Testis (tissue), 3 donors: ENCODE data around the gene SKIC2. TPM values are rescaled to one million over a fixed set of nuclear protein-coding genes. Genes with fewer than 3 reads are reported as not detected.
"Not testable (repeated sequence)": the region's sequence is repeated elsewhere in the genome, so short reads cannot be mapped to it uniquely, and the experiment has no call there.

Experiments
- DNase-seq: peaks from one replicate; pipeline ENCODE4 v3.0.0-alpha.2; 2019
- H3K27ac ChIP-seq, 2 donors: fragments of 200-600 bp; sonication (generic); one replicate each; pipeline ENCODE4 v1.5.1; 2019
- H3K27me3 ChIP-seq: fragments of 200-600 bp; sonication (generic); one replicate; pipeline ENCODE4 v1.5.1; 2019
- H3K36me3 ChIP-seq: fragments of 200-600 bp; sonication (generic); one replicate; pipeline ENCODE4 v1.5.1; 2017; ENCODE audit warnings: low read depth; ENCODE audit errors: missing control alignments
- H3K4me1 ChIP-seq: fragments of 200-600 bp; sonication (generic); one replicate; pipeline ENCODE4 v1.5.1; 2019
- H3K4me3 ChIP-seq, 2 donors: fragments of 200-600 bp; sonication (generic); one replicate each; pipeline ENCODE4 v1.5.1; 2017 to 2019
- H3K9me3 ChIP-seq: fragments of 200-600 bp; sonication (generic); one replicate; pipeline ENCODE4 v1.5.1; 2017
- WGBS, 2 donors: methylation state at CpG; one replicate each; pipeline ENCODE4 v1.1.5; 2018; 5-methylcytosine and 5-hydroxymethylcytosine counted together
- intact Hi-C: fragments of 100-400 bp; cut with DNase I; formaldehyde crosslinking; loops from one replicate; pipeline ENCODE4 v1.15.1; 2023; ENCODE audit warnings: low total_unique reads
- microRNA counts, 2 donors: library from miRNA; unstranded; fragments of <30 nt; microRNA quantifications; one replicate each; lab custom pipeline; 2016
- microRNA-seq, 2 donors: library from miRNA; unstranded; fragments of <30 nt; microRNA quantifications; one replicate each; pipeline ENCODE4, GENCODE V29; 2016; ENCODE audit warnings: borderline number of aligned reads in 2 of 2, borderline replicate concordance in 1 of 2
- polyA plus RNA-seq: library from polyadenylated mRNA; stranded (reverse); fragments of 350-450 nt; fragmentation: Illumina TruSeq; extraction: RNeasy Lipid Tissue Mini Kit (QIAGEN cat#74804); gene quantifications from one replicate; pipeline ENCODE4 v1.2.3, GENCODE V29; 2014; ENCODE audit warnings: low read depth, low replicate concordance; ENCODE audit not compliant: insufficient read depth
- small RNA-seq, 2 donors: library from RNA; depleted of rRNA; stranded (forward); fragments of <200 nt; gene quantifications; one replicate each; pipeline ENCODE3, GENCODE V24; 2016
- total RNA-seq, 2 donors: library from RNA; depleted of rRNA; stranded (reverse); fragments of >200 nt; gene quantifications; one replicate each; pipeline ENCODE4 v1.2.3, GENCODE V29; 2016

SKIC2 gene
- total and polyA plus RNA-seq, 3 donors from 2014 or later = 39.6 to 73.0 (median 59.2) TPM

DNA sequence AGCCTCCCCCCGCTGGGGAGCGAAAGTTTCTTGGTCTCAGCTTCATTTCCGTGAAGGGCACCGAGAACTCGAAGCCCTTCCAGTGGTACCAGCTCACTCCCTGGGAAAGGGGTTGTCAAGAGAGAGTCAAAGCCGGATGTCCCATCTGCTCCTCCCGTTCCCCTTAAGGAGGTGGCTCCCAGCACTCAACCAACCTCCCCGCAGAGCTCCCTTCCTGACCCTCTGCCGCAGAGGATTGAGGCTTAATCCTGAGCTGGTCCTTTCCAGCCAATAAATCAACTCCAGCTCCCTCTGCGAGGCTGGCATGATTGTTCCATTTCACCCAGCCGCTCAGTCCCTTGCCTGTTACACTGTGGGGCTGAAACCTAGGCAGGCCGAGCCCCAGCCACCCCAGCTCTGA, 49.6 kb downstream of the SKIC2 start:
- H3K4me1 ChIP-seq, intact Hi-C loops, H3K9me3 ChIP-seq, DNase-seq, H3K4me3 ChIP-seq, H3K27ac ChIP-seq, H3K36me3 ChIP-seq, H3K27me3 ChIP-seq: not testable (repeated sequence)
- 78% methylated on average over 9 of the region's 12 CpGs; no CpG with 5 or more reads in 1 of the 2 donors for WGBS, 2 donors

DNA sequence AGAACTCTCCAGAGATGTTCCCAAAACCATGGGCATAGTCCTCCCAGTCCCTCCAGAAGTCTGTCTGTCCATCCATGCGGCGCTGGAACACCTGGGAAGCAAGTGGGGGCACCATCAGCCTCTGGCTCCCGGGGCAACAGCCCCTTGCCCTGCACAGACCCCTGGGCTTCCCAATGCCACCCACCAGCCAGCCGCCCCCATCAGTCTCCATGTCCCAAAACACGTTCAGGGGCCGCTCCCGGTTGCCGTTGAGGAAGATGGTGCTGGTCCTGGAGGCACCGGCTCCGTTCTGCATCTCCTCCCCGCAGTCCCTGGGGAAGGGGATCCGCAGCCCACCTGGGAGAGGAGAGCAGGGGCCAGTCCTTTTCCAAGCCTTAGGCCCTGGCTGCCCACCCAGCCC, 50.6 kb downstream of the SKIC2 start:
- DNase-seq, H3K9me3 ChIP-seq, H3K36me3 ChIP-seq, H3K27ac ChIP-seq, H3K27me3 ChIP-seq, H3K4me3 ChIP-seq, intact Hi-C loops, H3K4me1 ChIP-seq: not testable (repeated sequence)
- 82% methylated on average over 10 of the region's 12 CpGs; no CpG with 5 or more reads in 1 of the 2 donors for WGBS, 2 donors

DNA sequence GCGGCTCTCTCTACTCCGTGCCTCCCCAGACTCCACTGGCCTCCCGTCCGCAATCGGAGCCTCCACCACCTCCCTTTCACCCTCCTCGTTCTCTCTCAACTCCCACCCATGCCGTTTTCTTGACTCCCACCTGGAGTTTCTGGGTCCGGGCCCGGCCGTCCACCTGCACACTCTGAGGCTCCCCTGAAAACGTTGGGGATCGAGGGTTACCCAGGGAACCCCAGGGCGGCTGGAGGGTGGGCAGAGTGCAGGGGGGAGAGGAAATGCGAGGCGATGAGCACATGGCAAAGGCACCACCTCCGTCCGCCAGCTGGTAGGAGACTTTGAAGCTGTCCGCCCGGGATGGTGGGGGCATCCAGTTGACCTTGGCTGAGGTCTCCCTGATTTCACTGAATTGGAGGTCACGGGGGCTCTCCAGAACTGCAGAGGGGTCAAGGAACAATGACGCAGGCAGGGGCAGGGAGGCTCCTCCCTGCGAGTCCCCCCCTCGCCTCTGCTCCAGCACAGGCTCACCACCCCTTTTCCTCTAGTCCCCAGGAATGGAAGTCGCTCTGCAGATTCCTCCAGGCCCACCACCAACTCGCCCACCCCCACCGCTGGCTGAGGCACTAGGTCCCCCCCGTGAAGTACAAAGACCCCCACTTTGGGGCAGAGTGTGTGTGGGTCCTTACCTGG, 52.0 kb downstream of the SKIC2 start:
- H3K36me3 ChIP-seq, intact Hi-C loops, H3K4me3 ChIP-seq, H3K4me1 ChIP-seq, H3K9me3 ChIP-seq, H3K27me3 ChIP-seq, H3K27ac ChIP-seq, DNase-seq: not testable (repeated sequence)
- 60% methylated on average over 17 of the region's 27 CpGs; no CpG with 5 or more reads in 1 of the 2 donors for whole genome bisulfite sequencing, 2 donors

DNA sequence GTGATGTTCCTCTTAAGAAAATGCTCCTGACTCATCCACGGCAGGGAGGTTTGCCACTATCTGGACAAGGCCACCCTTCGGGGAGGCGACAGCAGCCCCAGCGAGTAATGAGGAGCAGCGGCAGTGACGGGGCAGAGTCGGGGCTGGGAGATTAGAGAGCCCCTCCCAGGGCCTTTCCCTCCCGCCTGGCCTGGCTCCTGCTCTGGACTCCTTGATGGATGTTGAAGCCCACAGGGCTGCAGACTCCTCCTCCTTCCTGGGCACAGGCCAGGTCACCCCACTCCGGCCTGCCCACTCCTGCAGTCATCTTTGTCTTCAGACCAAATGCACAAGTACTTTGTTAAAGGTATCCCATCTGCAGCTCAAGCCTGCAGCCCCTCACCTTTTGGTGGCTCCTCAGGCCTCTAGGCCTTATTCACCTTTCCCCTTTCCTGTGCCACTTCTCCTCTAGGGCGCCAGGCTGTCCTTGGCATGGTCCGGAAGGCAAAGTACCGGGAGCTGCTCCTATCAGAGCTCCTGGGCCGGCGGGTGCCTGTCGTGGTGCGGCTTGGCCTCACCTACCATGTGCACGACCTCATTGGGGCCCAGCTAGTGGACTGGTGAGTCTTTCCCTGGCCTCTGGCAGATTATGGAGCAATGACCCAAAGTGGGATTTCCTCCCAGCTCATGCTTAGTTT, 54.1 kb downstream of the SKIC2 start:
- H3K27ac ChIP-seq, H3K4me1 ChIP-seq, H3K27me3 ChIP-seq, H3K4me3 ChIP-seq, H3K9me3 ChIP-seq, DNase-seq, H3K36me3 ChIP-seq, intact Hi-C loops: not testable (repeated sequence)
- WGBS, 2 donors = 77 to 81% methylated on average over 2 to 16 of the region's 17 CpGs

DNA sequence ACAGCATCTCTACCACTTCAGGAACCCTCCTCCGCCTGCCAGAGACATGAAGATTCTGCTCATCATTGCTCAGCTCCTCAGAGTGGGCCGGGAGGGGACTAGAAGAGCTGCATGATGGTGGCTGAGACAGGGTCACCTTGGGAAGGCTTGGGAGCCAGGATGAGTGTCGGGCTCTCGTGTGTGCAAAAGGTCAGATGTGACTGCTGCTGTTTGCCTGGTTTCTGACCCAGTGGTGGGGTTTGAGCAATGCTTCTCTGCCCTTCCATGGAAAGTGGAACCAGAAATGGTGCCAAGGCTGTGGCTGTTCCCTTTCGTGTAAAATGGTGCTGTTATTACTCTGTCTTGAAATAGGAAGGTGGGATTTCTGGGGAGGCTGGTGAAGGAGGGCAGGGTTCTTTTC, 54.8 kb downstream of the SKIC2 start:
- H3K36me3 ChIP-seq, DNase-seq, H3K4me3 ChIP-seq, H3K9me3 ChIP-seq, intact Hi-C loops, H3K4me1 ChIP-seq, H3K27ac ChIP-seq, H3K27me3 ChIP-seq: not testable (repeated sequence)
- no CpG with 5 or more reads among the region's 5 CpGs for WGBS, 2 donors

DNA sequence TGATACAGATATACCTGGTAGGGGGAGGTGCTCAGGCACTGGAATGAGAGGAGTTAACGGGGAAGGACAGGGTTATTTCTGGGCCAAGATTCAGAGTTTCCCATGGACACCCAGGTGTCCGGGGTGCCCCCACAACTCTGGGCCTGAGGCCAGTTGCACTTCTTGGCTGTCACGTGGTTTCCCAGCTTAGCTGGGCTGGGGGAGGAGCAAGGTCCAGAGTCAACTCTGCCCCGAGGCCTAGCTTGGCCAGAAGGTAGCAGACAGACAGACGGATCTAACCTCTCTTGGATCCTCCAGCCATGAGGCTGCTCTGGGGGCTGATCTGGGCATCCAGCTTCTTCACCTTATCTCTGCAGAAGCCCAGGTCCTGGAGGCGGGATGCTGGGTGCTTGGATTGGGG, 55.6 kb downstream of the SKIC2 start, which contains the start of gene C4B:
Gene C4B, plus strand, starts transcription at position 249 of the 400 bp plus-strand sequence. Its CDS starts 51 bp downstream, at position 300.
- WGBS, 2 donors = no CpG with 5 or more reads among the region's 6 CpGs
- H3K4me3 ChIP-seq, DNase-seq, H3K27ac ChIP-seq, H3K27me3 ChIP-seq, H3K4me1 ChIP-seq, H3K9me3 ChIP-seq, H3K36me3 ChIP-seq, intact Hi-C loops: not testable (repeated sequence)

MicroRNAs within 50 kb of the gene (microRNA counts, 767-probe panel; counts per million panel counts)
- 0 to 152 counts per million in 2 donors for microRNA hsa-miR-1236 (lab: Ali Mortazavi, UCI)

Small RNA genes within 50 kb of the gene (microRNA-seq; reads per million reads assigned to microRNA genes)
- 0 to 2.8 reads per million in 2 donors for gene MIR1236

Small RNA genes within 50 kb of the gene (small RNA-seq; reads per million reads assigned to genes)
- 0 reads per million in 2 donors for gene AL645922.1

Other genes starting within 250 kb of the SKIC2 start
Only the 30 nearest of the 35 such genes appear.
- 10 to 100 TPM; 19.6 to 38.0 TPM for gene DDAH2, start 229.9 kb upstream of the SKIC2 start, total RNA-seq
- 50.8 TPM for gene DDAH2, start 229.9 kb upstream of the SKIC2 start, polyA plus RNA-seq
- gene CLIC1, start 222.6 kb upstream of the SKIC2 start, total RNA-seq = 10 to 100 TPM; 35.4 to 93.5 TPM
- 130 TPM for gene CLIC1, start 222.6 kb upstream of the SKIC2 start, polyA plus RNA-seq
- 100 to 1,000 TPM in 1 of 2 donors, 10 to 100 TPM in 1; 77.6 to 135 TPM for gene MSH5, start 219.2 kb upstream of the SKIC2 start, total RNA-seq
- 36.2 TPM for gene MSH5, start 219.2 kb upstream of the SKIC2 start, polyA plus RNA-seq
- 10 to 100 TPM; 10.4 to 11.6 TPM for gene SAPCD1, start 196.5 kb upstream of the SKIC2 start, total RNA-seq
- gene SAPCD1, start 196.5 kb upstream of the SKIC2 start, polyA plus RNA-seq = 5.9 TPM
- gene VWA7, start 181.8 kb upstream of the SKIC2 start, total RNA-seq = 1 to 10 TPM; 3.1 to 6.3 TPM
- gene VWA7, start 181.8 kb upstream of the SKIC2 start, polyA plus RNA-seq = 2.7 TPM
- 100 to 1,000 TPM in 1 of 2 donors, 10 to 100 TPM in 1; 94.8 to 131 TPM for gene VARS1, start 163.4 kb upstream of the SKIC2 start, total RNA-seq
- 156 TPM for gene VARS1, start 163.4 kb upstream of the SKIC2 start, polyA plus RNA-seq
- 10 to 100 TPM; 43.3 to 49.6 TPM for gene LSM2, start 152.2 kb upstream of the SKIC2 start, total RNA-seq
- 55.5 TPM for gene LSM2, start 152.2 kb upstream of the SKIC2 start, polyA plus RNA-seq
- 10 to 100 TPM; 30.3 to 87.9 TPM for gene HSPA1L, start 143.9 kb upstream of the SKIC2 start, total RNA-seq
- gene HSPA1L, start 143.9 kb upstream of the SKIC2 start, polyA plus RNA-seq = 103 TPM
- gene HSPA1A, start 143.6 kb upstream of the SKIC2 start, total RNA-seq = 100 to 1,000 TPM; 113 to 151 TPM
- gene HSPA1A, start 143.6 kb upstream of the SKIC2 start, polyA plus RNA-seq = 90.4 TPM
- 100 to 1,000 TPM; 167 to 204 TPM for gene HSPA1B, start 131.4 kb upstream of the SKIC2 start, total RNA-seq
- gene HSPA1B, start 131.4 kb upstream of the SKIC2 start, polyA plus RNA-seq = 127 TPM
- gene NEU1, start 96.4 kb upstream of the SKIC2 start, total RNA-seq = 10 to 100 TPM; 31.7 to 65.9 TPM
- gene NEU1, start 96.4 kb upstream of the SKIC2 start, polyA plus RNA-seq = 27.4 TPM
- gene SLC44A4, start 80.2 kb upstream of the SKIC2 start, total RNA-seq = 1 to 10 TPM in 1 of 2 donors, under 1 TPM in 1; 0.87 to 1.2 TPM
- 6.3 TPM for gene SLC44A4, start 80.2 kb upstream of the SKIC2 start, polyA plus RNA-seq
- gene EHMT2, start 61.5 kb upstream of the SKIC2 start, total RNA-seq = 100 to 1,000 TPM; 102 to 106 TPM
- gene EHMT2, start 61.5 kb upstream of the SKIC2 start, polyA plus RNA-seq = 82.2 TPM
- gene ZBTB12, start 57.1 kb upstream of the SKIC2 start, total RNA-seq = 1 to 10 TPM; 5.3 to 5.6 TPM
- gene ZBTB12, start 57.1 kb upstream of the SKIC2 start, polyA plus RNA-seq = 6.3 TPM
- 1 to 10 TPM; 5.1 to 6.3 TPM for gene C2, start 31.5 kb upstream of the SKIC2 start, total RNA-seq
- 24.8 TPM for gene C2, start 31.5 kb upstream of the SKIC2 start, polyA plus RNA-seq
- gene CFB, start 13.1 kb upstream of the SKIC2 start, total RNA-seq = 1 to 10 TPM; 4.8 to 5.8 TPM
- gene CFB, start 13.1 kb upstream of the SKIC2 start, polyA plus RNA-seq = 38.6 TPM
- 100 to 1,000 TPM; 181 to 219 TPM for gene NELFE, start 204 bp upstream of the SKIC2 start, total RNA-seq
- 292 TPM for gene NELFE, start 204 bp upstream of the SKIC2 start, polyA plus RNA-seq
- gene DXO, start 13.0 kb downstream of the SKIC2 start, total RNA-seq = 10 to 100 TPM; 43.7 to 59.1 TPM
- 96.6 TPM for gene DXO, start 13.0 kb downstream of the SKIC2 start, polyA plus RNA-seq
- 100 to 1,000 TPM in 1 of 2 donors, 10 to 100 TPM in 1; 24.6 to 123 TPM for gene C4A, start 22.9 kb downstream of the SKIC2 start, total RNA-seq
- gene C4A, start 22.9 kb downstream of the SKIC2 start, polyA plus RNA-seq = 114 TPM
- gene C4B, start 55.6 kb downstream of the SKIC2 start, total RNA-seq = 10 to 100 TPM; 21.3 to 96.7 TPM
- 125 TPM for gene C4B, start 55.6 kb downstream of the SKIC2 start, polyA plus RNA-seq
- gene CYP21A2, start 79.2 kb downstream of the SKIC2 start, total RNA-seq = 1 to 10 TPM in 1 of 2 donors, under 1 TPM in 1; 0.81 to 1.7 TPM
- gene CYP21A2, start 79.2 kb downstream of the SKIC2 start, polyA plus RNA-seq = 0.96 TPM
- gene TNXB, start 150.2 kb downstream of the SKIC2 start, total RNA-seq = 10 to 100 TPM; 42.4 to 44.0 TPM
- 78.2 TPM for gene TNXB, start 150.2 kb downstream of the SKIC2 start, polyA plus RNA-seq
- 100 to 1,000 TPM; 120 to 138 TPM for gene ATF6B, start 169.1 kb downstream of the SKIC2 start, total RNA-seq
- 76.3 TPM for gene ATF6B, start 169.1 kb downstream of the SKIC2 start, polyA plus RNA-seq
- 1 to 10 TPM; 7.2 to 9.5 TPM for gene FKBPL, start 171.1 kb downstream of the SKIC2 start, total RNA-seq
- gene FKBPL, start 171.1 kb downstream of the SKIC2 start, polyA plus RNA-seq = 11.6 TPM
- 1 to 10 TPM; 4.2 to 6.2 TPM for gene PRRT1, start 192.8 kb downstream of the SKIC2 start, total RNA-seq
- gene PRRT1, start 192.8 kb downstream of the SKIC2 start, polyA plus RNA-seq = 6.1 TPM
- gene PPT2, start 195.0 kb downstream of the SKIC2 start, total RNA-seq = 10 to 100 TPM; 33.9 to 92.8 TPM
- 18.9 TPM for gene PPT2, start 195.0 kb downstream of the SKIC2 start, polyA plus RNA-seq
- gene EGFL8, start 205.4 kb downstream of the SKIC2 start, total RNA-seq = 10 to 100 TPM; 24.3 to 25.7 TPM
- gene EGFL8, start 205.4 kb downstream of the SKIC2 start, polyA plus RNA-seq = 13.9 TPM
- 100 to 1,000 TPM; 107 to 115 TPM for gene AGPAT1, start 216.9 kb downstream of the SKIC2 start, total RNA-seq
- 158 TPM for gene AGPAT1, start 216.9 kb downstream of the SKIC2 start, polyA plus RNA-seq
- 10 to 100 TPM; 76.1 to 79.0 TPM for gene RNF5, start 219.2 kb downstream of the SKIC2 start, total RNA-seq
- gene RNF5, start 219.2 kb downstream of the SKIC2 start, polyA plus RNA-seq = 67.1 TPM
- 1 to 10 TPM; 5.8 to 8.6 TPM for gene AGER, start 225.1 kb downstream of the SKIC2 start, total RNA-seq
- 7.8 TPM for gene AGER, start 225.1 kb downstream of the SKIC2 start, polyA plus RNA-seq